GM21786 (cell line): Measurements from ENCODE around the gene CAMSAP1.

Experiments used
- ATAC-seq: cut with Tn5 transposase; IDR thresholded peaks from one replicate; pipeline ENCODE4 v1.9.1; 2021; ENCODE audit not compliant: unreplicated experiment

The CAMSAP1 gene

DNA sequence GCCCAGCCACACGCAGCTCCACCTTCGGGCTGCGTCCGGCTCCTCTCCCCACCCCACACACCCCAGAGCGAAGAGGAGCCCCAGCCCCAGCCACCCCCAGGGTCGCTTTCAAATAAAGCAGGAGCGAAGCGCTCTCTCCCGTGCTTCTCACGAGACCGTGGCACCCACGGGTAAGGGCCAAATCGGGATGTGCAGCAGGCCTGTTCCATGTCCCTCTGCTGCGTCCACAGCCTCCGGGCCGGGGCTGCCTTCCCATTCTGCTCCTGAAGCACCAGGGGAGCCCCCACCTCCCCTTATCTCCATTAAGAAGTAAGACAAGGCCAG is 145.5 kb downstream of the CAMSAP1 start:
- ATAC-seq: no peak

DNA sequence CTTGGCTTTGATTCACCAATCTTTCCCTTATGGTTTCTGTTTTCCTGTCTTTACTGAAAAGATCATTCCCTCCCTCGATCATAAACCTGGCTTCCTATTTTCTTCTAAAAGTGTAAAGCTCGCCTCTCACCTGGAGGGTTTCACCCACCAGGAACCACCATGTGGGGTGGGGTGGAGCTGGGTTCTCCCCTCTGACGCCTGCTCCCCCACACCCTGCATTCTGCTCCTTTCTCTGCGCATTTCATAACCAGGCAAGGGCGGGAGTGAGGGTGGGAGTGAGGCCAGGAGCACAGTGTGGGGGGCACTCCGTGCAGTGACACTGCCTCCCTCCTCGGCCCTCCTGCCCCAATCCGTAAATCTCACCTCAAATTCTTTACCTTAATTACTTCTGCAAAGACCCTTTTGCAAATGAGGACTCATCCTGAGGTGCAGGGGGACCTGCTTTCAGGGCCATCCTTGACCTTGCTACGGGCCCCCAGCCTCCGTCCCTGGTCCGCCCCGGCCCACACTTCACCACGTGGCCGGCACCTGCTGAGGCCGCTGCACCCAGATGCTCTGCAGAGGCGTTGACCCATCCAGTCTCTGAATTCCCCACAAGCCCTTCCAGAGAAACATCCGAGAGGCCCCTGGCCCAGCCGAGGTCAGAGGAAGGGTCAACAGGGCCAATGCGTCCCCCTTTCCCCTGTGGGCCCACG is 146.0 kb downstream of the CAMSAP1 start:
- ATAC-seq: no peak

DNA sequence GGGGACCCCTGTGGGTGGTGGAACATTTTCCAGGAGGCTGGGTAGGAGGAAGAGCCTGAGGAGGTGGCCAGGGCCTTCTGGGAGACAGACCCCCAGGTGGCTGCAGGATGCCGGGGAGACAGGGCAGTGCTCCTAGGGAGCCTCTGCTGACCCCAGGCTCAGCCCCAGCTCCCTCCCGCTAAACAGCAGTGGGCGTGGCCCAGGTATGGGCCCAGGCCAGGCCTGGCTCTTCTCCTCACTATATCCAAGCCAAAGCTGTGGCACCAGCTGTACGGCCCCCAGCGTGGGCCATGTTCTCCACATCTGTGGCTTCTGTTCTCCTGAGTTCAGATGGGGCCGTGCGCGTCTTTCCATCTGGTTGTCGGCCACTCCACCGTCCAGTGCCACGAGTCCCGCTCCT is 146.9 kb downstream of the CAMSAP1 start:
- no peak for ATAC-seq

GRCh38 chr9:135759676-135760300 is 147.6 kb downstream of the CAMSAP1 start:
- ATAC-seq: no peak

- ATAC-seq: no peak
Measured at GRCh38 chr9:135758870-135759269, 148.5 kb downstream of the CAMSAP1 start.
